Measurements from ENCODE around the gene RAF1. TPM values are rescaled to one million over a fixed set of nuclear protein-coding genes. Genes with fewer than 3 reads are reported as not detected.

The RAF1 gene
- total RNA-seq, 1 experiment from 2014 or later, result 130 TPM

Other genes with a start within 250 kb of the RAF1 start
- 34.5 TPM in 2 replicates for gene TSEN2, start 179.6 kb downstream of the RAF1 start, total RNA-seq (2021)
- gene MKRN2OS, start 118.6 kb downstream of the RAF1 start, total RNA-seq (2021), result not detected in 2 replicates
- 45.7 and 47.3 TPM in 2 replicates for gene MKRN2, start 107.0 kb downstream of the RAF1 start, total RNA-seq (2021)
- not detected in 2 replicates for gene TMEM40, start 95.1 kb upstream of the RAF1 start, total RNA-seq (2021)
- gene CAND2, start 132.6 kb upstream of the RAF1 start, total RNA-seq (2021), result 7.6 and 8.2 TPM in 2 replicates
- 1,684 and 1,701 TPM in 2 replicates for gene RPL32, start 177.4 kb upstream of the RAF1 start, total RNA-seq (2021)

Measured in A673 (cell line).